NB4 (cell line): ENCODE data around the gene ATXN1.

Source experiments
- POLR2A ChIP-seq: IDR thresholded peaks from 2 replicates; pipeline ENCODE4 v1.6.1; 2011; ENCODE audit warnings: mild to moderate bottlenecking; ENCODE audit not compliant: insufficient read length; ENCODE audit errors: extremely low read depth
- TF ChIP-seq, protein P1 (sequence below): IDR thresholded peaks from one replicate; pipeline ENCODE4 v1.5.1; 2012; ENCODE audit warnings: low read depth, low read length
- TF ChIP-seq, protein P2 (sequence below): IDR thresholded peaks from 2 replicates; pipeline ENCODE4 v1.6.1; 2011; ENCODE audit warnings: low read depth, low read length

DNA sequence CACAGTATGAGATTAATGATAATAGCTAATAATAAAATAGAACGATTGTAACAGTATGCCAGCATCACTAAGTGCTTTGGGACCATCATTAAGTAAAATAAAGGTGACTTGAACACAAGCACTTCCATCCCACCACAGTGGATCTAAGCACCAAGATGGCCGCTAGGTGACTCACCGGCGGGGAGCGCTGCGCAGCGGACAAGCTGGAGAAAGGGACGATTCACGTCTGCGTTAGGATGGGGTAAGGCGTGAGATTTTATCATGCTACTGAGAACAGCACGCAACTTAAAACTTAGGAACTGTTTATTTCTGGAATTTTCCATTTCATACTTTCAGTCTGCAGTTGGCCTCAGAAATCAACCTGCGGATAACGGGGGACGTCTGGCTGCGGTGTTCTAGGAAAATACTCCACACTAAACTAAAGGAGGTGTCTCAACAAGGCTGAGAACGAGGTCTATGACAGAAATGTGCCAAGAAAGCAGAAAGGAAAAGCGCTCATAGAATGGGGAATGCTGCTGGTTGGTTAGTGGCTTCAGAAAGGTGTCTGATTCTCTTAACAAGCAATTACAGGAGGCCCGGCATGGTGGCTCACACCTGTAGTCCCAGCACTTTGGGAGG is 408.3 kb downstream of the ATXN1 start:
- TF ChIP-seq, protein P1, sequence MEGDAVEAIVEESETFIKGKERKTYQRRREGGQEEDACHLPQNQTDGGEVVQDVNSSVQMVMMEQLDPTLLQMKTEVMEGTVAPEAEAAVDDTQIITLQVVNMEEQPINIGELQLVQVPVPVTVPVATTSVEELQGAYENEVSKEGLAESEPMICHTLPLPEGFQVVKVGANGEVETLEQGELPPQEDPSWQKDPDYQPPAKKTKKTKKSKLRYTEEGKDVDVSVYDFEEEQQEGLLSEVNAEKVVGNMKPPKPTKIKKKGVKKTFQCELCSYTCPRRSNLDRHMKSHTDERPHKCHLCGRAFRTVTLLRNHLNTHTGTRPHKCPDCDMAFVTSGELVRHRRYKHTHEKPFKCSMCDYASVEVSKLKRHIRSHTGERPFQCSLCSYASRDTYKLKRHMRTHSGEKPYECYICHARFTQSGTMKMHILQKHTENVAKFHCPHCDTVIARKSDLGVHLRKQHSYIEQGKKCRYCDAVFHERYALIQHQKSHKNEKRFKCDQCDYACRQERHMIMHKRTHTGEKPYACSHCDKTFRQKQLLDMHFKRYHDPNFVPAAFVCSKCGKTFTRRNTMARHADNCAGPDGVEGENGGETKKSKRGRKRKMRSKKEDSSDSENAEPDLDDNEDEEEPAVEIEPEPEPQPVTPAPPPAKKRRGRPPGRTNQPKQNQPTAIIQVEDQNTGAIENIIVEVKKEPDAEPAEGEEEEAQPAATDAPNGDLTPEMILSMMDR, result no peak
- no peak for TF ChIP-seq POLR2A
- TF ChIP-seq, protein P2, sequence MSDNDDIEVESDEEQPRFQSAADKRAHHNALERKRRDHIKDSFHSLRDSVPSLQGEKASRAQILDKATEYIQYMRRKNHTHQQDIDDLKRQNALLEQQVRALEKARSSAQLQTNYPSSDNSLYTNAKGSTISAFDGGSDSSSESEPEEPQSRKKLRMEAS, result no peak
